Cerebellar nuclear complex (tissue), 1 donor: ENCODE measurements around the gene USH2A.
"Not testable (repeated sequence)": the region's sequence is repeated elsewhere in the genome, so short reads cannot be mapped to it uniquely, and the experiment has no call there.

Source experiments
- DNase-seq, 2 experiments: peaks; one replicate each; lab custom pipeline; 2025; lab: John Stamatoyannopoulos, UW

Gene USH2A

GRCh38 chr1:216410026-216410425 is 13.2 kb downstream of the USH2A start:
- no peak for DNase-seq

DNA sequence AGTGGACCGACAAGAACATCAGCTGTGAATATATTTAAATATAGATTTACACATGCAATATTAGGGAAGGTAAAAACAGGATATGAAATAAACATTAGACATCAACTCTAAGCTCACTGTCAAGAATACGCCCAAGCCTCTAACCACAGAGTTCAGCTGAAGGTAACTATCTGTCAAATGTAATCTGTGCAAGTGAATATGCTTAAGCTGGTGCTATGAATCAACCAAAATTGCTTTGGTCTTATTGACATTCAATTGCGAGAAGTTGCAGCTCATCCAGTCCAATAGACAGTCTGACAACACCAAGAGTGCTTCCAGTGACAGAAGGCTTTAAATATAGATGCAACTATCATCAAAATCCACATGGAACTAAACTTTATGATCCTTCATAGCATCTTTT is 32.3 kb downstream of the USH2A start:
- no peak for DNase-seq

GRCh38 chr1:216389774-216390173 is 33.5 kb downstream of the USH2A start:
- no peak for DNase-seq

DNA sequence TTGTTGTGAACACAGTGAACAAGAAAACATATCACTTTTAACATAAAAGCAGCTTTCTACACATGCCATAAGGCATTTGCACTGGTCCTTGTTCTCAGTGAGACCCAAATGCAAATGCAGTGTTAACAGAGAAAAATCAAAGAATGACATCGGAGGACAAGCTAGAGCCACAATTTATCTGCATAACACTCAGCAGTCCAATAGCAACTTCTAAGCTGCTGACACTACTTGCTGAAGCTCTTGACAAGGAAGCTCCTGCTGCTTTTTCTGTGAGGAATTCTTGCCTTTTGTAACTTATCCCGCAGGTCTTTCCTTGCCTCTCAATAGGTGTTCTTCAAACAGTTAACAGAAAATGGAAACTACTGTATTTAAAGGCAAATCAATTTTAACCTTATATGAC is 34.7 kb downstream of the USH2A start:
- DNase-seq = no peak

GRCh38 chr1:216387782-216388181 is 35.5 kb downstream of the USH2A start:
- DNase-seq = no peak

DNA sequence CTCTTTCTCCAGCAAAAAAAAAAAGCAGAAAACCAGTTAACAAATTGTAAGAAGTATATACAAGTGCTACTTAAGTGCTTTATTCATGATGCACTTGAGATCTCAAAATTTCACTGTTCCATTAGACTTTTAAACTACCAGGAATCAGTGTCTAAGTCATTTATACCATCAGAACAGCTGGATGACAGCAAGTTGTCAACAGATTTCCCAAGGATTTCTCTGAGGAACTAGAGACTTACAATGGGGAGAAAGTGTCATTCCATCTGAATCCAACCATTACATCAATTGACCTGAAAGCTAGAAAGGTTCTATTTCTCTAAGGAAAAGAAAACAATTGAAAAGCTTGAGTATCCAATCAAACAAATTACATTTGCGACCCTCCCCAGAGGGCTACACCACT is 43.8 kb downstream of the USH2A start:
- no peak for DNase-seq

DNA sequence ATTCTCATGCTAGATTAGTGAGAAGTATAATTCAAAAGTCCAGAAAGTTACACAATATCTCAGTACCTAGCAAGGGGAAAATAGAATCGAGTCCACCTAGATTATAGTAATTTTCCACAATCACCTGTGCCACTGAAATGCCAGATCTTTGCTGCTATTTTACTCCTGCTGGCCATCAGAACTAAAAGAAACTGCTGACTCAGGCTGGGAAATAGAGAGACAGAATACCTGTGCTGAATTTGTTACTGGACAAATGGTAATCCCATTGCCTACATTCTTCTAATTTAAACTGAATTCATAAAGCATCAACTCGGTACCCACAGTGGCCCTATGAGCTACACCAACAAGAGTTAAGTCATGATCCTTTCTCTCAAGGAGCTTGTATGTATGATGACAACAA is 55.0 kb downstream of the USH2A start:
- DNase-seq = no peak

DNA sequence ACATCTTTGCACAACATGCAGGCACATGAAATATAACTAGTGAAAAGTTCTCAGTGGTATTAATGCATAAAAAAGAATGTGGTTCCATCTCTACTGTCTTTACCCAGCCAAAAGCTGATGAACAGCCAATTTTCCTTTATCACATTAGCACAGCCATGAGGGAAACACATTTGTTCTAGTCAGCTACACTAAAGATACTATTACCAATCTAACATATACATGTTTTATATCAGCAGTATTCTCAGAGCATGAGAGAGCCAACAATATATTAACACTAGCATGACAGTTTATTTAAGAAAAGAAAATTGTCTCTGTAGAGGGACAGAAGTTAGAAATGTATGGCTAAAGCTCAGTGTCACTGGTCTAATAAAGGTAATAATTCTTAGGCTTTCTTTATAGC is 56.3 kb downstream of the USH2A start:
- no peak for DNase-seq

DNA sequence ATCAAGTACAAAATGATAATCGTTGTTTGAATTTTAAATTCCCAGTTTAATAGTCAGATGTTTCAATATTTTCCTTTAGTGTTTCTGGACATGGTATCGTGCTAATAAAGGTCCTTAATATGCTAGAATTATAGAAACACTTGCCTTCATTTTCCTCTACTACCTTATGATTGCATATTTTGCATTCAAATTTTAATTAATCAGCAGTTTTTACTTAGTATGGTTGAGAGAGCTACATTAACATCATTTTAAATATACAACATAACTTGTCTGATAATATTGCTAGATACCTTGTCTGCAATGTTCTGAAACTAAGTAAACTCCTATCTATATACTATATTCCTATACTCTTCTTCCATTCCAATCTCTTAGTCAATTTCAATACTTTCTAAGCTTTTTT is 66.3 kb downstream of the USH2A start:
- no peak for DNase-seq

DNA sequence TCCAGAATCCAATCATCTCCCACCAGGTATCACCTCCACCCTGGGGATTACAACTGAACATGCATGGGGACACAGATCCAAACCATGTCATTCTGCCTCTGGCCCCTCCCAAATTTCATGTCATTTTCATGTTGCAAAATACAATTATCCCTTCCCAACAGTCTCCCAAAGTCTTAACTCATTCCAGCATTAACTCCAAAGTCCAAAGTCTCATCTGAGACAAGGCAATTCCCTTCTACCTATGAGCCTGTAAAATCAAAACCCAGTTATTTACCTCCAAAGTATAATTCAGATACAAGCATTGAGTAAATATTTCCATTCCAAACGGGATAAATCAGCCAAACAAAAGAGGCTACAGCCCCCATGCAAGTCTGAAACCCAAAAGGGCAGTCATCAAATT is 73.1 kb downstream of the USH2A start:
- no peak for DNase-seq

- no peak for DNase-seq
Measured at GRCh38 chr1:216346526-216346925, 76.7 kb downstream of the USH2A start.

DNA sequence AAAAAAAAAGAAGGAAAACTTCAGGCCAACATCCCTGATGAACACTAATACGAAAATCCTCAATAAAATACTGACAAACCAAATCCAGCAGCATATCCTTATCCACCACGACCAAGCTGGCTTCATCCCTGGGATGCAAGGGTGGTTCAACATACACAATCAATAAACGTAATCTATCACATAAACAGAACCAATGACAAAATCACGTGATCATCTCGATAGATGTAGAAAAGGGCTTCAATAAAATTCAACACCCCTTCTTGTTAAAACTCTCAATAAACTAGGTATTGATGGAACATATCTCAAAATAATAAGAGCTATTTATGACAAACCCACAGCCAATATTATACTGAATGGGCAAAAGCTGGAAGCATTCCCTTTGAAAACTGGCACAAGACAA is 82.7 kb downstream of the USH2A start:
- not testable (repeated sequence) for DNase-seq

DNA sequence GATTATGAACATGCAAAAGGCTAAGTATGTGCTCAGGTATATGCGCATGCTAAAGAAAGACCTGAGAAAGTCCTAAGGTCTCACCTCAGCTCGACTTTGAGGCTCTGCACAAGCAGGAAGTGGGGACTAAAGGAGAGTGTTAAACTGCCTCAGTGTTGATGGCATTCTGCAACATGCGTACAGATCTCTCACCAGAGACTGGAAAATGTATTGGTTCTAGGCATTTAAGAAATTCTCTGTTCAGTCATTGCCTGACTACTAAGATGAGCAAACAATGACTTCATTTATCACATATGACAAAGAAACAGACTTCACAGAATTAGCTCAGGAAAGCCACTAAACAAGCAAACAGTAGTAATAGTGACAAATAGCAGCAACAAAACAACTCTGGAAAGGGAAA is 90.8 kb downstream of the USH2A start:
- no peak for DNase-seq

- no peak for DNase-seq
Measured at GRCh38 chr1:216332003-216332402, 91.2 kb downstream of the USH2A start.

- DNase-seq = no peak
Measured at GRCh38 chr1:216331211-216331610, 92.0 kb downstream of the USH2A start.

DNA sequence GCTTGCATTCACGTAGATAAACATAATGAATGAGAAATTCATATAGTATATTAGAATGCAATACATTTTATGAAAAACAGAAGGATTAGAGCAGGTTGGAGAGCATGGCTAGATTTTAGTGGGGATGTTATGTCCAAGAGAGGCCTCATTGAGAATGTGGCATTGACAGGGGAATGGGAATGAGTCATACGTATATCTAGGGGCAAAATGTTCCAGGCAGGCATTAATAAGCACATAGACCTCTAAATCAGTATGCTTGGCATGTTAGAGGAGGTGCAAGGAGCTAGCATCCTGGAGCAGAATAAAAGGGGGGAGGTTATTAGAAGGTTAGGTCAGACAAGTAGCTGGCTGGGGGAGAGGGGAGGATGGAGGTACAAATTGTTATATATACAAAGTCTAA is 93.0 kb downstream of the USH2A start:
- no peak for DNase-seq

GRCh38 chr1:216325946-216326345 is 97.3 kb downstream of the USH2A start:
- no peak for DNase-seq

DNA sequence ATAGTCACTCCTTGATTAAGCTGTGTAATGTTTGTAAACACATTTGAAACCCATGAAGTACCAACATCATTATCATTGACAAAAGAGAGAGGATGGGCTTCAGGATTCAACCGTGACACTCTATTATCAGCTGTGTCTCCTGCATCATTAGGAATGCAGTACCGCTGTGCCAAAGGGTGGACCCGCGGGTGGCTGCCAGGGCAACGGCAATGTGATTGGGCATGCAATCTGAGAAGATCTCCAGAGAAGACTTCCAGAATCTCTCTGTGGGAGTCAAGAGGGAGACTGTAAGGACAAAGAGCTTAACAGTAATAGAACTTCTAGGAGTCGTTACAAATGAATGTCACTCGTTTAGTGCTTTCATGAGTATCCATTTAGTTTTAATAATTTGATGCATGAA is 97.9 kb downstream of the USH2A start:
- DNase-seq = no peak

GRCh38 chr1:216323344-216323743 is 99.9 kb downstream of the USH2A start:
- DNase-seq = no peak

GRCh38 chr1:216314379-216315095 is 108.7 kb downstream of the USH2A start:
- no peak for DNase-seq

DNA sequence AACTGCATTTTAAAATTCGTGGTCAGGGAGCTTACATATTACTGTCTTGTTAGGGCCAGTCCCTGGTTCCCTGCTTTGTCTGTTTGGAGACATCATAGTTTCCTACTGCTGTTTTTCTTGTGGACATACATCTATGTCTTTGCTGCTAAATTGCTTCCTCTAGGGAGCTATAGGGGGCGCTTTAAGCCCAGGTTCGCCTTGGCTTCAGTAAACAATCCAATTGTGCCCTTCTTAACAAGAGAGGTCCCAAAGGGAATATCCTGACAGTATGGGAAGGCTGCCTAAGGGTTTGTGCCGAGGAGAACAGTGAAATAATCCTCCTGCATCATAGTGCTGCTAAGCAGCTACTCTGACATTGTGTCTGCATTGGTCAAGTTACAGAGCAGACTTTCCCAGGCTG is 112.5 kb downstream of the USH2A start:
- no peak for DNase-seq

DNA sequence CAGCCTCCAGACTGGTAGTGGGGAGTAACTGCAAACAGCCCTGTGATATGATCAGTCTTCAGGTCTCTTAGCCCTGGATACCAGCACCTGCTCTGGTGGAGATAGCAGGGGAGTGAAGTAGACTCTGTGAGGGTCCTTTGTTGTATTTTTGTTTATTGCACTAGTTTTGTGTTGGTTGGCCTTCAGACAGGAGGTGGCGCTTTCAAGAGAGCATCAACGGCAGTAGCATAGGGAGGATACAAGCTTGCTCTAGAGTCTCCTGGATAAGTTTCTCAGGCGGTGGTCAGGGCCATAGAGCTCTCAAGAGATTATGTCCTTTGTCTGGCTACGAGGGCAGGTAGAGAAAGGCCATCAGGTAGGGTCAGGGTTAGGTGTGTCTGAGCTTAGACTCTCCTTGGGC is 116.4 kb downstream of the USH2A start:
- no peak for DNase-seq

GRCh38 chr1:216303690-216304089 is 119.6 kb downstream of the USH2A start:
- DNase-seq = no peak

DNA sequence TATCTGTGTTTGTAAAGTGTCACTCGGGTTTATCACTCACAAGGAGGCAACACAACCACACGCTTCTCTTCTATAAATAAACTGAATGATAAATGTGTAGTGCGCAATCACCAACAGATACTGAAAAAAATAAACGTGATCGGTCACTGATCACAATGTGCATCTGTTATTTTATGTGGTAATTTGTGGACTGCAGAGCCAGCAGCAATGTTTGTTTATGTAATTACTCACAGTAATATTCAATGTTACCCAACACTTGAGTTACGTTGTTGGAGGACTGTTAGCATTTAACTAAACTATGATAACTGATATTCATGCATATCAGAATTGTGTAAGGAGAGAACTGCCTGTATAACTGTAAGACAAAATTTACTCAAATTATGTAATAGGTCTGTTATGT is 129.6 kb downstream of the USH2A start:
- no peak for DNase-seq

DNA sequence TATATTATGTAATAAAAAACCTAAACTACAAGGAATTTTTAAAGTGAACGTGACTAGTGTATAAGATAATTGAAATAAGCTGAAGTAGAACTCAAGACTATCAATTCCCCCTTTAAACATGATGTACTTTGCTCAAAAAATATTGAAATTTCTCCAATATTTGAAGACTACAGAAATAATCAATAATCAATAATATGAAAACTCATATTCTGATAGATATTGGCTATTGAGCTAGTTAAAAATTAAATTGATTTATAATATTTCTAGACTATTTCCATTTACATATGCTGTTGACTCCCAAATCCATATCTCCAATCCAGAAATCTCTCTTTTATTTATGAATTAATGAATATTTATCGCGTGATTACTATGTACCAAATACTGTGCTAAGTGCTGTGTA is 133.2 kb downstream of the USH2A start:
- DNase-seq = no peak
